Transverse colon (tissue), 4 donors: ENCODE data around the gene TMEM52B.

Experiments used
- CTCF ChIP-seq, 5 experiments: fragments of 200-600 bp in 3 of 5; fragments of 450-650 bp in 2 of 5; sonication (generic) in 3 of 5; IDR thresholded peaks; 1 replicate in 2 of 5; 2 replicates in 3 of 5; pipeline ENCODE4 v1.5.1; 2016 to 2017; ENCODE audit warnings: antibody characterized with exemption in 5 of 5, inconsistent platforms in 3 of 5, mild to moderate bottlenecking in 2 of 5, moderate library complexity in 1 of 5
- POLR2A ChIP-seq: fragments of 450-650 bp; IDR thresholded peaks from one replicate; pipeline ENCODE4 v1.6.1; 2016; ENCODE audit warnings: antibody characterized with exemption, mild to moderate bottlenecking, moderate library complexity
- POLR2AphosphoS5 ChIP-seq, 3 donors: sonication (generic); formaldehyde crosslinking; IDR thresholded peaks; one replicate each; pipeline ENCODE4 v1.6.1; 2016; ENCODE audit warnings: antibody characterized with exemption in 3 of 3

- TF ChIP-seq POLR2A, result no peak
- TF ChIP-seq CTCF (IDR thresholded peaks at IDR 0.05), result no peak
- no peak for TF ChIP-seq POLR2AphosphoS5 (IDR thresholded peaks at IDR 0.05)
These were observed 59.7 kb downstream of the TMEM52B start for GRCh38 chr12:10238526-10238925.
